Measurements from ENCODE around the gene CAMKMT. TPM values are rescaled to one million over a fixed set of nuclear protein-coding genes. Genes with fewer than 3 reads are reported as not detected.

The CAMKMT gene
- total RNA-seq = 5.7 and 10.0 TPM in 2 replicates

- peak; percentile 90 for DNase-seq (ENCODE audit: low read depth)
Observed at GRCh38 chr2:44361330-44362206, at the start of gene CAMKMT, which contains the start of gene PREPL. TSS of gene CAMKMT (plus strand) at chr2:44361947. TSS of gene PREPL (minus strand) at chr2:44361494. CDS start at chr2:44346342, 15,152 bp downstream.

- DNase-seq (ENCODE audit: low read depth) = no peak
Observed at GRCh38 chr2:44314362-44314761, 47.4 kb upstream of the CAMKMT start.

GRCh38 chr2:44315945-44316344 is 45.8 kb upstream of the CAMKMT start:
- DNase-seq (ENCODE audit: low read depth) = no peak

GRCh38 chr2:44320832-44321231 is 40.9 kb upstream of the CAMKMT start:
- no peak for DNase-seq (ENCODE audit: low read depth)

GRCh38 chr2:44321360-44321759 is 40.4 kb upstream of the CAMKMT start:
- no peak for DNase-seq (ENCODE audit: low read depth)

GRCh38 chr2:44324971-44325426 is 36.7 kb upstream of the CAMKMT start:
- peak; percentile 87 for DNase-seq (ENCODE audit: low read depth)

GRCh38 chr2:44325897-44326296 is 35.9 kb upstream of the CAMKMT start:
- peak; percentile 78 for DNase-seq (ENCODE audit: low read depth)

GRCh38 chr2:44326548-44327264 is 35.0 kb upstream of the CAMKMT start:
- peak; percentile 77 for DNase-seq (ENCODE audit: low read depth)

- DNase-seq (ENCODE audit: low read depth) = no peak
Observed at GRCh38 chr2:44328750-44329149, 33.0 kb upstream of the CAMKMT start.

- DNase-seq (ENCODE audit: low read depth) = no peak
Observed at GRCh38 chr2:44329343-44329742, 32.4 kb upstream of the CAMKMT start.

GRCh38 chr2:44330801-44331200 is 30.9 kb upstream of the CAMKMT start:
- peak; percentile 58 for DNase-seq (ENCODE audit: low read depth)

- DNase-seq (ENCODE audit: low read depth) = no peak
Observed at GRCh38 chr2:44333994-44334393, 27.8 kb upstream of the CAMKMT start.

GRCh38 chr2:44335806-44336538 is 25.8 kb upstream of the CAMKMT start:
- DNase-seq (ENCODE audit: low read depth) = no peak

- peak; percentile 62 for DNase-seq (ENCODE audit: low read depth)
Observed at GRCh38 chr2:44342854-44343253, 18.9 kb upstream of the CAMKMT start.

GRCh38 chr2:44347526-44347925 is 14.2 kb upstream of the CAMKMT start:
- DNase-seq (ENCODE audit: low read depth) = no peak

GRCh38 chr2:44348400-44348799 is 13.3 kb upstream of the CAMKMT start:
- no peak for DNase-seq (ENCODE audit: low read depth)

- DNase-seq (ENCODE audit: low read depth) = no peak
Observed at GRCh38 chr2:44349506-44349905, 12.2 kb upstream of the CAMKMT start.

- peak; percentile 48 for DNase-seq (ENCODE audit: low read depth)
Observed at GRCh38 chr2:44351088-44351487, 10.7 kb upstream of the CAMKMT start.

GRCh38 chr2:44351676-44352075 is 10.1 kb upstream of the CAMKMT start:
- peak; percentile 13 for DNase-seq (ENCODE audit: low read depth)

GRCh38 chr2:44352510-44352909 is 9.2 kb upstream of the CAMKMT start:
- no peak for DNase-seq (ENCODE audit: low read depth)

GRCh38 chr2:44354761-44355160 is 7.0 kb upstream of the CAMKMT start:
- DNase-seq (ENCODE audit: low read depth) = no peak

- peak; percentile 74 for DNase-seq (ENCODE audit: low read depth)
Observed at GRCh38 chr2:44358503-44358902, 3.2 kb upstream of the CAMKMT start.

Data from renal cortical epithelial cell (primary cell).